Heart left ventricle (tissue), 16 donors: ENCODE results near the gene TMEM132A. TPM values are rescaled to one million over a fixed set of nuclear protein-coding genes. Genes with fewer than 3 reads are reported as not detected.

ENCODE experiments used
- ATAC-seq, 4 donors: fragments of 200-7000 bp; cut with Tn5 transposase; one replicate each; pipeline ENCODE4 v1.9.1; 2020 to 2022; ENCODE audit warnings: moderate library complexity in 4 of 4, mild to moderate bottlenecking in 3 of 4, moderate number of reproducible peaks in 1 of 4
- DNase-seq, 5 donors: peaks; one replicate each; pipeline ENCODE4 v3.0.0-alpha.2; 2020
- H3K27ac ChIP-seq, 12 donors: fragments of 200-600 bp; sonication (generic) in 4 of 12; one replicate each; pipeline versions ENCODE4 v1.5.0 to v1.8.0; 2016 to 2022; ENCODE audit warnings: mild to moderate bottlenecking in 2 of 12
- H3K27me3 ChIP-seq, 9 donors: fragments of 200-600 bp; sonication (generic) in 2 of 9; one replicate each; pipeline versions ENCODE4 v1.5.1 to v1.8.0; 2016 to 2022; ENCODE audit warnings: mild to moderate bottlenecking in 3 of 9
- H3K36me3 ChIP-seq, 9 donors: fragments of 200-600 bp; sonication (generic) in 2 of 9; one replicate each; pipeline versions ENCODE4 v1.5.0 to v1.8.0; 2018 to 2022; ENCODE audit warnings: mild to moderate bottlenecking in 2 of 9
- H3K4me1 ChIP-seq, 12 donors: fragments of 200-600 bp; sonication (generic) in 4 of 12; one replicate each; pipeline versions ENCODE4 v1.5.0 to v1.8.0; 2016 to 2022; ENCODE audit warnings: mild to moderate bottlenecking in 3 of 12
- H3K4me3 ChIP-seq, 12 donors: fragments of 200-600 bp; sonication (generic) in 4 of 12; one replicate each; pipeline versions ENCODE4 v1.5.0 to v1.8.0; 2017 to 2022; ENCODE audit warnings: mild to moderate bottlenecking in 9 of 12, moderate library complexity in 4 of 12
- H3K9me3 ChIP-seq, 12 donors: fragments of 200-600 bp; sonication (generic) in 4 of 12; one replicate each; pipeline versions ENCODE4 v1.5.0 to v1.8.0; 2016 to 2022; ENCODE audit warnings: mild to moderate bottlenecking in 1 of 12
- POLR2A ChIP-seq, 2 donors: fragments of 450-650 bp; IDR thresholded peaks; one replicate each; pipeline ENCODE4 v1.6.1; 2017; ENCODE audit warnings: antibody characterized with exemption in 2 of 2, mild to moderate bottlenecking in 2 of 2, moderate library complexity in 2 of 2
- WGBS, 4 donors: extraction: QIAGEN DNeasy Blood & Tissue Kit in 2 of 4; methylation state at CpG; one replicate each; pipeline versions ENCODE4 v1.1.5 to v1.1.7; 2013 to 2018; 5-methylcytosine and 5-hydroxymethylcytosine counted together
- intact Hi-C, 10 donors: fragments of 100-400 bp; cut with DNase I; formaldehyde crosslinking; loops; one replicate each; pipeline versions ENCODE4 v1.11.1 to v1.14.2; 2022
- polyA plus RNA-seq, 2 donors: library from polyadenylated mRNA; stranded (reverse); fragments of 200-250 nt; gene quantifications; one replicate each; pipeline ENCODE4 v1.2.3, GENCODE V29; 2013
- total RNA-seq, 9 donors: library from RNA; depleted of rRNA in 2 of 9; stranded (reverse); fragments of >200 nt in 2 of 9; fragmentation: NEBNext Ultra II Directional in 3 of 9; extraction: Animal tissue kit (Norgen Biotek cat#: 25700) in 3 of 9; gene quantifications; one replicate each; pipeline versions ENCODE4 v1.1.0 to v1.2.4, GENCODE V29; 2016 to 2023
- TF ChIP-seq, protein P1 (sequence below), 12 donors: fragments of 200-600 bp; sonication (generic) in 4 of 12; IDR thresholded peaks; one replicate each; pipeline versions ENCODE4 v1.5.0 to v1.8.0; 2018 to 2022; ENCODE audit warnings: antibody characterized with exemption in 12 of 12, mild to moderate bottlenecking in 5 of 12
- donor health status: ischemic (EF 13 %, LVEDD 7.1; RV severe dilation, severe dysfunction).
- donor health status: healthy with polysubstance abuse.
- donor health status: DM: no; HTN: yes; CAD: no.
- donor health status: DM: no; HTN: no; CAD: no.
- donor health status: ischemic (EF 25% LVEDD 6.9; RV normal size, moderate dysfunction).
- donor health status: ischemic (EF 25% LVEDD 5.7; RV mildly dilated, moderate dysfunction).
- donor health status: healthy.
- donor health status: DM: yes; HTN: yes; CAD: no.
- donor health status: ischemic (EF 35%, LVEDD 5.7; RV mildly dilated, moderate dysfunction).
- donor health status: nonischemic (EF 11% LVEDD 7.7; RV severe dilation, severe dysfunction).
- donor health status: DM: yes; HTN: yes; CAD: no.
- donor health status: PGD.
- donor health status: ischemic (EF 29% LVEDD 5.4; RV normal size, mild dysfunction).
- donor health status: nonischemic (EF 23%, LVEDD 6.1; RV moderate dilation, normal function).

TMEM132A gene
- total and polyA plus RNA-seq, 11 donors = 3.1 to 16.1 (median 8.5) TPM

DNA sequence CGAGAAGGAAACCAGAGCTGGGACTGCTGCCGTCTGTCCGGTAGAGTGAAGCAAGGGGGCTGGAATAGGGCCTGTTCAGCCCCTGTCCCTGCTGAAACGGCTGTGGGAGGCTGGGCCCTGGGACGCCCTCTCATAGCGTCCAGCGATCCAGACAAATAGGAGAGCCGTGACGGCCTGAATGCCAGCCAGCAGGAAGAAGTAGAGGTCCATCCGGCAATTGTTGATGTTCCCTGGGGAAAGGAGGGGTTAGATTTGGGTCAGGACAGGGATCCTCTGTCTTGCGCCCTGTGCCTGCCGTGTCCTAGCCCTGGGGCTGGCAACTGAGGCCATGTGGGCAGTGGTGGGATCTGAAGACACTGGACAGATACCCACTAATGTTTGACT is 12.9 kb downstream of the TMEM132A start:
- peak; percentile 61 to 73 (median 70) for DNase-seq
- H3K4me1 ChIP-seq = peaks cover 0 to 32% (median 15%) of the 10 kb centered on the region in 12 donors
- ATAC-seq = peak; percentile 28 to 87 (median 46)
- peak overlapping the region; percentile 46 to 80 (median 70) for H3K27ac ChIP-seq
- intact Hi-C loops = no loop called here
- no peaks in the 10 kb centered on the region for H3K9me3 ChIP-seq
- no peaks in the 10 kb centered on the region for H3K27me3 ChIP-seq
- WGBS, 4 donors = 54 to 66% (median 62%) methylated on average over 10 to 12 of the region's 12 CpGs
- TF ChIP-seq POLR2A (IDR thresholded peaks at IDR 0.05) = no peak
- TF ChIP-seq, protein P1, sequence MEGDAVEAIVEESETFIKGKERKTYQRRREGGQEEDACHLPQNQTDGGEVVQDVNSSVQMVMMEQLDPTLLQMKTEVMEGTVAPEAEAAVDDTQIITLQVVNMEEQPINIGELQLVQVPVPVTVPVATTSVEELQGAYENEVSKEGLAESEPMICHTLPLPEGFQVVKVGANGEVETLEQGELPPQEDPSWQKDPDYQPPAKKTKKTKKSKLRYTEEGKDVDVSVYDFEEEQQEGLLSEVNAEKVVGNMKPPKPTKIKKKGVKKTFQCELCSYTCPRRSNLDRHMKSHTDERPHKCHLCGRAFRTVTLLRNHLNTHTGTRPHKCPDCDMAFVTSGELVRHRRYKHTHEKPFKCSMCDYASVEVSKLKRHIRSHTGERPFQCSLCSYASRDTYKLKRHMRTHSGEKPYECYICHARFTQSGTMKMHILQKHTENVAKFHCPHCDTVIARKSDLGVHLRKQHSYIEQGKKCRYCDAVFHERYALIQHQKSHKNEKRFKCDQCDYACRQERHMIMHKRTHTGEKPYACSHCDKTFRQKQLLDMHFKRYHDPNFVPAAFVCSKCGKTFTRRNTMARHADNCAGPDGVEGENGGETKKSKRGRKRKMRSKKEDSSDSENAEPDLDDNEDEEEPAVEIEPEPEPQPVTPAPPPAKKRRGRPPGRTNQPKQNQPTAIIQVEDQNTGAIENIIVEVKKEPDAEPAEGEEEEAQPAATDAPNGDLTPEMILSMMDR (IDR thresholded peaks at IDR 0.05) = no peak
- H3K36me3 ChIP-seq = peaks cover 0 to 53% (median 30%) of the 10 kb centered on the region in 9 donors
- no peak overlapping the region for H3K4me3 ChIP-seq

DNA sequence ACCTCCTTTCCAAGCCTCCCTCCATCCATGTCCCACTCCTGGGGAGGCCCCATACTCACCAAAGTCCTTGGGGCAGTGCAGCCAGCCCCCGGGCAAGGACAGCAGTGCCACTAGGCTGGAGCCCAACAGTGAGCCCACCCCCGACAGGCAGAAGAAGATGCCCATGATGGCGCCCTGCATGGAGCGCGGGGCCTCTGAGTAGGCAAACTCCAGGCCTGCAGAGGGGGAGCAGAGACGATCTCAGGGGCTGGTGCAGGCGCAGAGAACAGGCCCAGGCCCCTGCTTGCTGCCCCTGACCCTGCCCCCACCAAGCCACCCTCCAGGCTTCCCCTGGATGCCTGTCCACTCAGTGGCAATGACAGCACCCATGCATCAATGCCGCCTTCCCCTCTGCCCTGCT is 13.6 kb downstream of the TMEM132A start:
- DNase-seq (peak in 1 of 5 donors; percentile 39), ATAC-seq (no peak)
- H3K27ac ChIP-seq = peak overlapping the region in 8 of 12 donors; percentile 46 to 76 (median 70)
- no peaks in the 10 kb centered on the region for H3K27me3 ChIP-seq
- no peaks in the 10 kb centered on the region for H3K9me3 ChIP-seq
- WGBS, 4 donors = 92 to 99% (median 96%) methylated on average over 4 to 8 of the region's 8 CpGs
- peaks cover 0 to 37% (median 15%) of the 10 kb centered on the region in 12 donors for H3K4me1 ChIP-seq
- no peak overlapping the region for H3K4me3 ChIP-seq
- intact Hi-C loops = no loop called here
- peaks cover 0 to 59% (median 35%) of the 10 kb centered on the region in 9 donors for H3K36me3 ChIP-seq
- TF ChIP-seq, protein P1 (IDR thresholded peaks at IDR 0.05) = no peak
- TF ChIP-seq POLR2A (IDR thresholded peaks at IDR 0.05) = no peak

DNA sequence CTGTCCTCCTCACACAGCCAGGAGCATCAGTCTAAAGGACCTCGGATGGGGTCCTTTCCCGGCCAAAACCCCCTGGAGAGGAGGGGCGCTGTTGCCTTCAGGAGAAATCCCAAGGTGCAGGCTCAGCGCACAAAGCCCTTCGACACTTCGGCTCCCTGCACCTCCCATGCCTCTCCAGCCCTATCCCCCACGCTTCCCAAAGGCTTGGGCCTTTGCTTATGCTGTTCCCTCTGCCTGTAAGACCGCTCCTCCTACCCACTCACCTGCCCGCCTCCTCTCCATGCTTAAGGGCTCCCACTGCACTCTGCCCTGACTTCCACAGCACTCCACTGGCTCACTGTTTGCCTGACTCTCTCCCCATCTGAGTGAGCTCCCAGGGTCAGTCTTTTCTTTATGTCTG is 14.2 kb downstream of the TMEM132A start:
- intact Hi-C loops = no loop called here
- TF ChIP-seq, protein P1 (IDR thresholded peaks at IDR 0.05) = no peak
- TF ChIP-seq POLR2A (IDR thresholded peaks at IDR 0.05) = no peak
- no peak overlapping the region for H3K27ac ChIP-seq
- no peaks in the 10 kb centered on the region for H3K27me3 ChIP-seq
- peak in 1 of 5 donors; percentile 29 for DNase-seq
- ATAC-seq = no peak
- WGBS, 4 donors = 86 to 90% (median 86%) methylated on average over 9 of the region's 9 CpGs
- H3K4me1 ChIP-seq = peaks cover 0 to 37% (median 15%) of the 10 kb centered on the region in 12 donors
- H3K36me3 ChIP-seq = peaks cover 0 to 65% (median 35%) of the 10 kb centered on the region in 9 donors
- no peak overlapping the region for H3K4me3 ChIP-seq
- no peaks in the 10 kb centered on the region for H3K9me3 ChIP-seq

DNA sequence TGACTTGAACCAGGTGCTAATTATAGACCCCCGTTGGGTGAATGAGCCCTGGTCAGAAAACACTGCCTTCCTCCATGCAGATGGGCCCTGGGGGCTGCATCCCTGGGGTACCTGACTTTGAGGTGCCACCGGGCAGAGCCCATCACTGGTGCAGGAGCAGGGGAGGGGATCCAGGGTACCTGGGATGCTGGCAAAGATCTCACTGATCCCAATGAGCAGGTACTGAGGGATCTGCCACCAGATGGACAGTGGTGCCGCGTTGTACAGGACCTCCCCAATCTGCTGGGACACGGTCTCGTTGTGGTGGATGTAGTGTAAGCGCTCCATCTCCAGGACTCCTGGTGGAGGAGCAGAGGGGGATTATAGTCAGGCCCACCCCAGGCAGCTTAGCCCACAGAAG is 15.0 kb downstream of the TMEM132A start:
- Histone ChIP-seq H3K27me3 (no peaks in the 10 kb centered on the region), H3K4me3 (no peak overlapping the region), H3K4me1 (peaks cover 0 to 37% (median 15%) of the 10 kb centered on the region in 12 donors), H3K9me3 (no peaks in the 10 kb centered on the region), H3K36me3 (peaks cover 0 to 73% (median 35%) of the 10 kb centered on the region in 9 donors), H3K27ac (no peak overlapping the region)
- TF ChIP-seq POLR2A (IDR thresholded peaks at IDR 0.05) = no peak
- TF ChIP-seq, protein P1 (IDR thresholded peaks at IDR 0.05) = no peak
- DNase-seq (peak in 1 of 5 donors; percentile 48), ATAC-seq (no peak)
- intact Hi-C loops = no loop called here
- WGBS, 4 donors = 77 to 91% (median 88%) methylated on average over 3 to 7 of the region's 7 CpGs
